HepG2 (cell line): ENCODE data around the gene PTPRQ. TPM values are rescaled to one million over a fixed set of nuclear protein-coding genes. Genes with fewer than 3 reads are reported as not detected.

Experiments
- ATAC-seq: fragments of 200-7000 bp; cut with Tn5 transposase; 3 replicates; pipeline ENCODE4 v1.9.1; 2020; ENCODE audit warnings: mild to moderate bottlenecking, moderate library complexity
- BruUV-seq: library from RNA; stranded (reverse); fragments of 400-500 nt; replicated peaks from 2 replicates; lab custom pipeline; 2021; lab: Mats Ljungman, UMichigan
- CTCF ChIA-PET: fragments of 300-600 bp; formaldehyde crosslinking; extraction: SDS; loops from one replicate; lab custom pipeline; 2021; ENCODE audit warnings: low total read pairs, inconsistent platforms, low intra/inter-chr PET ratio; lab: Yijun Ruan, JAX
- POLR2A ChIA-PET: fragments of 350-600 bp; sonication (Branson Sonifier 250); formaldehyde crosslinking; loops from one replicate; lab custom pipeline; 2020; ENCODE audit warnings: antibody characterized with exemption, inconsistent platforms; lab: Yijun Ruan, JAX
- DNase-seq: peaks from one replicate; pipeline ENCODE4 v3.0.0-alpha.2; 2015; ENCODE audit warnings: low spot score
- FAIRE-seq: peaks from 3 replicates; lab custom pipeline; 2011; peaks lifted over from hg19 to GRCh38; lab: Jason Lieb, UNC
- H2AFZ ChIP-seq: one replicate; pipeline ENCODE4 v1.6.1; 2011; ENCODE audit warnings: low read length, inconsistent platforms
- H3K27ac ChIP-seq: fragments of 300-600 bp; 3 replicates; pipeline ENCODE4 v1.8.0; 2011; ENCODE audit warnings: mixed run types, mild to moderate bottlenecking, mixed read lengths, low read length, inconsistent platforms; ENCODE audit not compliant: insufficient read depth; ENCODE audit errors: extremely low read length
- H3K27me3 ChIP-seq, 2 experiments: fragments of 200-600 bp in 1 of 2; 2 replicates in 1 of 2; 3 replicates in 1 of 2; pipeline versions ENCODE4 v1.6.0 to v1.8.0; 2011; ENCODE audit warnings: low read length in 2 of 2, mild to moderate bottlenecking in 2 of 2, moderate library complexity in 2 of 2, inconsistent platforms in 1 of 2; ENCODE audit not compliant: insufficient read depth in 2 of 2, control insufficient read depth in 1 of 2
- H3K36me3 ChIP-seq, 2 experiments: fragments of 200-600 bp in 1 of 2; replicated peaks in 1 of 2; 2 replicates in 1 of 2; 3 replicates in 1 of 2; pipeline versions ENCODE4 v1.5.1 to v1.8.0; 2011; ENCODE audit warnings: low read length in 2 of 2, inconsistent platforms in 1 of 2; ENCODE audit not compliant: insufficient read depth in 2 of 2, control insufficient read depth in 1 of 2
- H3K4me1 ChIP-seq: 2 replicates; pipeline ENCODE4 v1.5.1; 2012; ENCODE audit warnings: low read length, inconsistent platforms; ENCODE audit not compliant: insufficient read depth
- H3K4me2 ChIP-seq: 2 replicates; pipeline ENCODE4 v1.6.0; 2011; ENCODE audit warnings: low read depth, low read length, inconsistent platforms
- H3K4me3 ChIP-seq, 3 experiments: fragments of 200-600 bp in 1 of 3; sonication (generic), shearing (Covaris generic) in 1 of 3; replicated peaks in 1 of 3; 2 replicates each; pipeline ENCODE4 v1.5.1; 2011 to 2016; ENCODE audit warnings: low read length in 3 of 3, inconsistent platforms in 2 of 3, low read depth in 2 of 3, mild to moderate bottlenecking in 2 of 3, control low read depth in 1 of 3, mixed read lengths in 1 of 3; ENCODE audit not compliant: insufficient read depth in 1 of 3
- H3K79me2 ChIP-seq: one replicate; pipeline ENCODE4 v1.6.1; 2011; ENCODE audit warnings: low read length, inconsistent platforms; ENCODE audit not compliant: insufficient read depth
- H3K9ac ChIP-seq: 2 replicates; pipeline ENCODE4 v1.6.0; 2011; ENCODE audit warnings: mild to moderate bottlenecking, low read depth, low read length, inconsistent platforms; ENCODE audit not compliant: insufficient read depth
- H3K9me3 ChIP-seq: 2 replicates; pipeline ENCODE4 v1.5.1; 2012; ENCODE audit warnings: mild to moderate bottlenecking, low read length
- H4K20me1 ChIP-seq: 2 replicates; pipeline ENCODE4 v1.6.0; 2011; ENCODE audit warnings: inconsistent platforms, mild to moderate bottlenecking, low read length, moderate library complexity; ENCODE audit not compliant: insufficient read depth
- MAFG ChIP-seq: sonication (generic); formaldehyde crosslinking; IDR thresholded peaks from 2 replicates; pipeline ENCODE4 v1.5.1; 2020; ENCODE audit warnings: mild to moderate bottlenecking, missing genetic modification reagents
- NR2F1 ChIP-seq, 2 experiments: fragments of 450-650 bp in 1 of 2; formaldehyde crosslinking in 1 of 2; IDR thresholded peaks; 2 replicates each; pipeline versions ENCODE4 v1.5.0 to v1.6.1; 2016 to 2020; ENCODE audit warnings: mild to moderate bottlenecking in 1 of 2, missing compliant biosample characterization in 1 of 2, missing genetic modification reagents in 1 of 2, moderate library complexity in 1 of 2
- PHF5A ChIP-seq: IDR thresholded peaks from one replicate; pipeline ENCODE4 v1.6.1; 2018; ENCODE audit warnings: low read depth, missing genetic modification reagents; ENCODE audit not compliant: unreplicated experiment
- ZBTB7A ChIP-seq: sonication (generic); formaldehyde crosslinking; IDR thresholded peaks from 2 replicates; pipeline ENCODE4 v1.8.0; 2022; ENCODE audit warnings: mild to moderate bottlenecking, missing genetic modification reagents
- ZMAT5 ChIP-seq: sonication (generic); formaldehyde crosslinking; IDR thresholded peaks from 2 replicates; pipeline ENCODE4 v1.5.0; 2020; ENCODE audit warnings: mild to moderate bottlenecking, low read depth, missing genetic modification reagents, borderline replicate concordance
- ZNF597 ChIP-seq: sonication (generic); formaldehyde crosslinking; IDR thresholded peaks from 2 replicates; pipeline ENCODE4 v1.5.0; 2020; ENCODE audit warnings: missing genetic modification reagents
- WGBS: methylation state at CpG from one replicate; pipeline ENCODE4 v1.1.6; 2017; ENCODE audit warnings: low lambda C conversion rate; 5-methylcytosine and 5-hydroxymethylcytosine counted together
- in situ Hi-C: cut with HindIII; loops from 2 replicates; pipeline ENCODE4 v1.10.0; 2017; ENCODE audit warnings: low pct_unique_long_range_greater_than_20kb; ENCODE audit not compliant: extremely low pct_ligation_motif_present
- intact Hi-C: fragments of 100-400 bp; cut with micrococcal nuclease; formaldehyde crosslinking; loops from one replicate; pipeline ENCODE4 v1.10.0; 2022; ENCODE audit not compliant: unreplicated experiment
- polyA plus RNA-seq, 8 experiments: library from polyadenylated mRNA; depleted of rRNA in 3 of 8; stranded (reverse) in 7 of 8; unstranded in 1 of 8; fragments of >200 nt; fragmentation: Illumina TruSeq in 4 of 8; extraction: Trizol in 4 of 8; gene quantifications; 2 replicates each; pipeline versions ENCODE4 v1.2.1 to v1.2.3, GENCODE V29; 2011 to 2016; ENCODE audit warnings: low read depth in 4 of 8, missing spikeins in 1 of 8, mixed read lengths in 1 of 8; ENCODE audit not compliant: insufficient read depth in 1 of 8
- total RNA-seq, 5 experiments: library from RNA; depleted of rRNA; stranded (reverse); fragments of >200 nt; fragmentation: Illumina TruSeq; extraction: Trizol; gene quantifications; 2 replicates each; pipeline ENCODE4 v1.2.3, GENCODE V29; 2016; ENCODE audit warnings: low read depth in 1 of 5

Gene PTPRQ
- total and polyA plus RNA-seq, 2 of the 13 experiments (the other 11 are each of a cell fraction or from before 2014, with no cell fraction given) = not detected

GRCh38 chr12:80498059-80498728 is 54.2 kb downstream of the PTPRQ start:
- no peak for TF ChIP-seq ZNF597 (CRISPR knock-in tag)
- no peak for TF ChIP-seq NR2F1 (CRISPR knock-in tag; IDR thresholded peaks at IDR 0.05)
- no peak for TF ChIP-seq ZBTB7A (CRISPR knock-in tag)
- TF ChIP-seq ZMAT5 = no peak
- TF ChIP-seq MAFG = no peak
- TF ChIP-seq PHF5A (CRISPR knock-in tag) = no peak
- Histone ChIP-seq H3K9me3 (no peaks in the 10 kb centered on the region), H3K4me3 (no peak overlapping the region), H3K9ac (no peak overlapping the region), H3K79me2 (no peaks in the 10 kb centered on the region), H3K4me1 (no peaks in the 10 kb centered on the region), H3K27me3 (no peaks in the 10 kb centered on the region), H2AFZ (no peak overlapping the region), H3K4me2 (no peak overlapping the region), H4K20me1 (no peaks in the 10 kb centered on the region), H3K36me3 (no peaks in the 10 kb centered on the region), H3K27ac (no peak overlapping the region)
- no TSS peak for BruUV-seq
- intact Hi-C loops = no loop called here
- ATAC-seq = no peak
- WGBS = 2% methylated on average over 2 of the region's 2 CpGs
- POLR2A ChIA-PET = no interaction called here
- CTCF ChIA-PET = no interaction called here
- no peak for DNase-seq
- in situ Hi-C loops = no loop called here
- FAIRE-seq = no peak
